ENCODE data around the gene HNF1B.

HNF1B gene

GRCh38 chr17:37696366-37696765 lies 48.5 kb downstream of the HNF1B start:
- no peak for DNase-seq (ENCODE audit: low spot score)
- TF ChIP-seq CTCF (IDR thresholded peaks at IDR 0.05; ENCODE audit: extremely low read depth, missing control alignments): no peak

GRCh38 chr17:37695726-37696125 lies 49.1 kb downstream of the HNF1B start:
- DNase-seq (ENCODE audit: low spot score): no peak
- TF ChIP-seq CTCF (IDR thresholded peaks at IDR 0.05; ENCODE audit: extremely low read depth, missing control alignments): no peak

- no peak for TF ChIP-seq CTCF (IDR thresholded peaks at IDR 0.05; ENCODE audit: extremely low read depth, missing control alignments)
- no peak for DNase-seq (ENCODE audit: low spot score)
Measured at GRCh38 chr17:37694734-37695133, 50.1 kb downstream of the HNF1B start.

GRCh38 chr17:37693328-37693727 lies 51.5 kb downstream of the HNF1B start:
- TF ChIP-seq CTCF (IDR thresholded peaks at IDR 0.05; ENCODE audit: extremely low read depth, missing control alignments): no peak
- DNase-seq (ENCODE audit: low spot score): no peak

GRCh38 chr17:37691807-37692206 lies 53.1 kb downstream of the HNF1B start:
- no peak for TF ChIP-seq CTCF (IDR thresholded peaks at IDR 0.05; ENCODE audit: extremely low read depth, missing control alignments)
- no peak for DNase-seq (ENCODE audit: low spot score)

- no peak for DNase-seq (ENCODE audit: low spot score)
- no peak for TF ChIP-seq CTCF (IDR thresholded peaks at IDR 0.05; ENCODE audit: extremely low read depth, missing control alignments)
Measured at GRCh38 chr17:37689317-37689716, 55.5 kb downstream of the HNF1B start.

GRCh38 chr17:37683454-37683984 lies 61.3 kb downstream of the HNF1B start:
- no peak for TF ChIP-seq CTCF (IDR thresholded peaks at IDR 0.05; ENCODE audit: extremely low read depth, missing control alignments)
- DNase-seq (ENCODE audit: low spot score): no peak
